ENCODE results near the gene SYNJ2BP. TPM values are rescaled to one million over a fixed set of nuclear protein-coding genes. Genes with fewer than 3 reads are reported as not detected.

Gene SYNJ2BP
- total RNA-seq, 2 experiments from 2014 or later: 6.2 to 9.2 TPM

DNA sequence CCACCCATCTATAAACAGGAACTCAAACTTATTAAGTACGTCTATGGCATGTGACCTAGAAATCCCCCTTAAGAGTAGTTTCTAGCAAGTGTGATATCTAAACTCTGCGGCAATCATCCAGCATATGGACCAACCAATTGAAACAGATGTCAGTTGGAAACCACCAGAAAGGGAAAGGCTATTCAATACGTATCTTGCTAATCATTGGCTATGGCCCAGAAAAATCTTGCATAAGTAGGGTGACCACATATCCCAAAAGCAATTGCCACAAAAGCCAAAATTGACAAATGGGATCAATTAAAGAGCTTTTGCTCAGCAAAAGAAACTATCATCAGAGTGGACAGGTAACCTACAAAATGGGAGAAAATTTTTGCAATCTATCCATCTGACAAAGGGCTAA lies 24.2 kb downstream of the SYNJ2BP start:
- DNase-seq (ENCODE audit: low spot score): no peak
- H3K4me1 ChIP-seq (ENCODE audit: insufficient read depth, low read length, poor library complexity, severe bottlenecking): no peaks in the 10 kb centered on the region

DNA sequence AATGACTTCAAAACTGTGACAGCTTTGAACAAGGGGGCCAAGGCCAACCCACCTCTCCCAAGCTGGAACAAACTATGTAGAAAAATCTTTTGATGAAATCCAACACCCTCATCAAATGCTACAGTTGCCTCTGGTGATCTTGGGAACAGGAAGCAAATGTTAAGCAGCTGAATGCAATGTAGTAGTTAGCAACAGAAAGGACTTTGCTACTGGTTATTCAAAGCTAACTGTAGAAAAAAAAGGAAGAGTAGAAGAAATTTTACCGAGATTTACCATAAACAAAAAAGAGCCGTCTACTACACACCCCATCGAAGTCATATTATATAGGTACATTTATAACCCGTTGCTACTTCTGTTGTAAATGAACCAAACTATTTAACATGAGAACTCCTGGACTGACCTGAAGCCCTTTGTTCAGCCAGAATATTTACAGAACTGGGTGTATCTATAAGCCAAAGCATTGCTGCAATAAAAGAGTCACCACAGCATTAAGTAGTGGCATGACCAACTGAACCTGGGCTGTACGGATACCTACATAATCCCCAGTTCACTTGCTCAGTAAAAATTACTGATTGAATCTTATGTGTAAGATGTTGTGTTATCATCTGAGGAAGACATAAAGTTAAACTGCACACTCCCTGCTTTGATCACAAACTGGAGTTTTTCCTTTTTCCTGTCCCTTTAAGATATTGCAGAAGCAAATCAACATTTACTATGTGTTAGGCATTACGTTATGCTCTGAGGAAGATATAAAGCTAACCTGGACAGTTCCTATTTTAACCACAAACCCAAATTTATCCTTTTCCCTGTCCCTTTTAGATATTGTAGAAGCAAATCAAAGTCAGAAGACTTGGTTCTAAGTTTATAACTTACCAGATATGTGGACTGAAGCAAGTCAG lies 25.1 kb downstream of the SYNJ2BP start:
- CTCF ChIA-PET (ENCODE audit: unreplicated experiment): no interaction called here
- intact Hi-C loops (cut with micrococcal nuclease; ENCODE audit: unreplicated experiment): no loop called here
- H3K4me2 ChIP-seq (ENCODE audit: low read length): no peak overlapping the region
- no peak overlapping the region for H3K27ac ChIP-seq (ENCODE audit: low read depth, low read length, poor library complexity, severe bottlenecking)
- no peaks in the 10 kb centered on the region for H3K9me3 ChIP-seq (ENCODE audit: low read length)
- TF ChIP-seq EZH2phosphoT487 (IDR thresholded peaks at IDR 0.05; ENCODE audit: borderline replicate concordance, low read depth, low read length) (no peak), CTCF (conservative IDR thresholded peaks at IDR 0.05; ENCODE audit: low read length) (no peak)
- H3K9me2 ChIP-seq (ENCODE audit: insufficient read depth, low read length): no peaks in the 10 kb centered on the region
- H3K79me2 ChIP-seq (ENCODE audit: insufficient read depth, low read depth, low read length): no peaks in the 10 kb centered on the region
- no peaks in the 10 kb centered on the region for H3K36me3 ChIP-seq (ENCODE audit: insufficient read depth, low read length)
- H3K4me1 ChIP-seq (ENCODE audit: insufficient read depth, low read length, poor library complexity, severe bottlenecking): no peaks in the 10 kb centered on the region
- BruUV-seq (replicated peaks): no TSS peak
- DNase-seq (ENCODE audit: low spot score): no peak
- no peak overlapping the region for H3K4me3 ChIP-seq (ENCODE audit: low read depth, low read length, poor library complexity, severe bottlenecking)
- H2AFZ ChIP-seq (ENCODE audit: low read length): no peak overlapping the region
- POLR2A ChIA-PET: interaction anchor here (0.6 kb wide), 1 partner anchor 1539 kb away, joined by 5 read pairs; no protein-coding TSS in a partner anchor
- H4K20me1 ChIP-seq (ENCODE audit: insufficient read depth, low read length): no peaks in the 10 kb centered on the region

More for the DNA sequence above, 24.2 kb downstream of the SYNJ2BP start:
- H3K4me2 ChIP-seq (ENCODE audit: low read length): no peak overlapping the region
- no TSS peak for BruUV-seq (replicated peaks)
- H4K20me1 ChIP-seq (ENCODE audit: insufficient read depth, low read length): no peaks in the 10 kb centered on the region
- H3K36me3 ChIP-seq (ENCODE audit: insufficient read depth, low read length): no peaks in the 10 kb centered on the region; the same call in 1 of the 2 replicates
- POLR2A ChIA-PET: interaction anchor here (0.6 kb wide), 1 partner anchor 1538 kb away, joined by 5 read pairs; no protein-coding TSS in a partner anchor
- TF ChIP-seq CTCF (conservative IDR thresholded peaks at IDR 0.05; ENCODE audit: low read length) (no peak), EZH2phosphoT487 (IDR thresholded peaks at IDR 0.05; ENCODE audit: borderline replicate concordance, low read depth, low read length) (no peak)
- CTCF ChIA-PET (ENCODE audit: unreplicated experiment): no interaction called here
- H3K79me2 ChIP-seq (ENCODE audit: insufficient read depth, low read depth, low read length): no peaks in the 10 kb centered on the region
- no peak overlapping the region for H2AFZ ChIP-seq (ENCODE audit: low read length)
- H3K9me3 ChIP-seq (ENCODE audit: low read length): 0 out of 2 replicates have a peak, but pooled peaks cover 2% of the 10 kb centered on the region
- intact Hi-C loops (cut with micrococcal nuclease; ENCODE audit: unreplicated experiment): no loop called here
- H3K4me3 ChIP-seq (ENCODE audit: low read depth, low read length, poor library complexity, severe bottlenecking): no peak overlapping the region
- no peaks in the 10 kb centered on the region for H3K9me2 ChIP-seq (ENCODE audit: insufficient read depth, low read length)
- no peak overlapping the region for H3K27ac ChIP-seq (ENCODE audit: low read depth, low read length, poor library complexity, severe bottlenecking)

- H3K9me3 ChIP-seq (ENCODE audit: low read length): no peaks in the 10 kb centered on the region
- no peak overlapping the region for H3K4me2 ChIP-seq (ENCODE audit: low read length)
- H3K27ac ChIP-seq (ENCODE audit: low read depth, low read length, poor library complexity, severe bottlenecking): no peak overlapping the region
- no peaks in the 10 kb centered on the region for H4K20me1 ChIP-seq (ENCODE audit: insufficient read depth, low read length)
- ChIA-PET CTCF (ENCODE audit: unreplicated experiment) (no interaction called here), POLR2A (interaction anchor here (0.7 kb wide), 1 partner anchor 40 kb away, joined by 3 read pairs; no protein-coding TSS in a partner anchor)
- no peaks in the 10 kb centered on the region for H3K79me2 ChIP-seq (ENCODE audit: insufficient read depth, low read depth, low read length)
- H3K36me3 ChIP-seq (ENCODE audit: insufficient read depth, low read length): 0 out of 2 replicates have a peak, but pooled peaks cover 3% of the 10 kb centered on the region
- no peak overlapping the region for H3K4me3 ChIP-seq (ENCODE audit: low read depth, low read length, poor library complexity, severe bottlenecking)
- BruUV-seq (replicated peaks): no TSS peak
- TF ChIP-seq EZH2phosphoT487 (IDR thresholded peaks at IDR 0.05; ENCODE audit: borderline replicate concordance, low read depth, low read length): no peak
- TF ChIP-seq CTCF (conservative IDR thresholded peaks at IDR 0.05; ENCODE audit: low read length): no peak
- no peak for DNase-seq (ENCODE audit: low spot score)
- intact Hi-C loops (cut with micrococcal nuclease; ENCODE audit: unreplicated experiment): no loop called here
- no peaks in the 10 kb centered on the region for H3K4me1 ChIP-seq (ENCODE audit: insufficient read depth, low read length, poor library complexity, severe bottlenecking)
- no peak overlapping the region for H2AFZ ChIP-seq (ENCODE audit: low read length)
- H3K9me2 ChIP-seq (ENCODE audit: insufficient read depth, low read length): no peaks in the 10 kb centered on the region
Measured at GRCh38 chr14:70382536-70382935, 34.4 kb downstream of the SYNJ2BP start.

Measured in OCI-LY7 (cell line).